Measurements from ENCODE around the gene TULP4. TPM values are rescaled to one million over a fixed set of nuclear protein-coding genes. Genes with fewer than 3 reads are reported as not detected.
"Not testable (repeated sequence)": the region's sequence is repeated elsewhere in the genome, so short reads cannot be mapped to it uniquely, and the experiment has no call there.

Gene TULP4
- total RNA-seq, 1 donor from 2014 or later = 252 TPM

DNA sequence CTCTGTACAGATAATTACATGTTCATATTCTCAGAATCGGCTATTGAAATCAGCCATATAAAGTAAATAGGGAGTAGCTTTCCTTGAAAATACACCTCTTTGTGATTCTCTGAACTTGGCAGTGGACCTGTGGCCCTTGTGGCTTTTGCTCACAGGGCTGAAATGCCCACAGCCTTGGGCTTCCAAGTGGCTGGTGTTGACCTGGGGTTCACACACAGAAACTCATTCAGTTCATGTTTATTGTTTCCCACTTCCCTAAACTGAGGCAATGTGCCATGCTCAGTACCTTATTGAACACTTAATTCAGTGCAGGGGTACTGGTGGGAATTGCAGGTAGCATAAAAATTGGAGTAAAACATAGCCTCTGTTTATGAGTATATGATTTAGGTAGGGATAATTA, 19.1 kb upstream of the TULP4 start:
- Mint-ChIP-seq H3K36me3 (peaks cover 55% of the 10 kb centered on the region), H3K4me1 (no peaks in the 10 kb centered on the region), H3K27ac (no peak overlapping the region), H3K27me3 (ENCODE audit: insufficient read depth, low read depth) (no peaks in the 10 kb centered on the region), H3K4me3 (no peak overlapping the region), H3K9me3 (peaks cover 24% of the 10 kb centered on the region)
- no peak overlapping the region for H3K9ac ChIP-seq
- H3K4me1 ChIP-seq = no peaks in the 10 kb centered on the region
- H3K79me2 ChIP-seq (ENCODE audit: low read depth) = peaks cover 59% of the 10 kb centered on the region
- H3K9me3 ChIP-seq (ENCODE audit: low read depth) = peaks cover 21% of the 10 kb centered on the region
- H3K4me2 ChIP-seq = no peak overlapping the region
- DNase-seq (ENCODE audit: low spot score) = no peak
- H3K27ac ChIP-seq = no peak overlapping the region
- H3K36me3 ChIP-seq = peaks cover 10% of the 10 kb centered on the region
- H4K20me1 ChIP-seq (ENCODE audit: low read depth) = no peaks in the 10 kb centered on the region
- H3K27me3 ChIP-seq = no peaks in the 10 kb centered on the region
- H3K4me3 ChIP-seq = no peak overlapping the region
- TF ChIP-seq EZH2 (IDR thresholded peaks at IDR 0.05) (no peak), EZH2phosphoT487 (IDR thresholded peaks at IDR 0.05) (no peak), CTCF (IDR thresholded peaks at IDR 0.05) (no peak)
- H2AFZ ChIP-seq (replicated peaks) = no peak overlapping the region
- H3F3A ChIP-seq (ENCODE audit: low read depth) = no peaks in the 10 kb centered on the region

DNA sequence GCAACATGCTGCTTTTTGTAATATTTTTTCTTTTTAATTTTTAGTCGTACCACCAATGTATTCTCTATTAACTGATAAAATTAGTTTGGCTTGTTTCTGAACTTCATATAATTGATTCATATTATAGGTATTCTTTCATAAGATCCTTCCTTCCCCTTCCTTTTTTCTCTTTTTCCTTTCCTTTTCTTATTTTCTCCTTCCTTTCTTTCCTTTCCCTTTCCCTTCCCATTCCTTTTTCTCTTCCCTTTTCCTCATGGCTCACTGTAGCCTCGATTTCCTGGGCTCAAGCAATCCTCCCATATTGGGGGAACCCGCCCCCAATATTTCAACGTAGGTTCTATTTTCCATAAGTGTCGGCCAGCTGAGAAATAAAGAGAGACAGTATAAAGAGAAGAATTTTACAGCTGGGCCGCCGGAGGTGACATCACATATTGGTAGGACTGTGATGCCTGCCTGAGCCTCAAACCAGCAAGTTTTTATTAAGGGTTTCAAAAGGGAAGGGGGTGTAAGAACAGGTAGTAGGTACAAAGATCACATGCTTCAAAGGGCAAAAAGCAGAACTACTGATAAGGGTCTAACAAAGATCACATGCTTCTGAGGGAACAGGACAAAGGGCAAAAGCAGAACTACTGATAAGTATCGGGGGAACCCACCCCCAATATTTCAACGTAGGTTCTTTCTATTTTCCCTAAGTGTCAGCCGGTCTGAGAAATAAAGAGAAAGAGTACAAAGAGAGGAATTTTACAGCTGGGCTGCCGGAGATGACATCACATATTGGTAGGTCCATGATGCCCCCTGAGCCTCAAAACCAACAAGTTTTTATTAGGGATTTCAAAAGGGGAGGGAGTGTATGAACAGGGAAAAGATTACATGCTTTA, 16.1 kb upstream of the TULP4 start:
- H3K27ac Mint-ChIP-seq; H3K4me3 Mint-ChIP-seq; H3K4me2 ChIP-seq; H3K27me3 Mint-ChIP-seq (ENCODE audit: insufficient read depth, low read depth); H3K27me3 ChIP-seq; DNase-seq (ENCODE audit: low spot score); H2AFZ ChIP-seq (replicated peaks); H3K27ac ChIP-seq; H3K4me1 Mint-ChIP-seq; H3K9ac ChIP-seq; H3F3A ChIP-seq (ENCODE audit: low read depth); H3K4me1 ChIP-seq; H3K36me3 ChIP-seq; H3K4me3 ChIP-seq; H4K20me1 ChIP-seq (ENCODE audit: low read depth): not testable (repeated sequence)
- Histone ChIP-seq H3K9me3 (ENCODE audit: low read depth) (peaks cover 21% of the 10 kb centered on the region), H3K79me2 (ENCODE audit: low read depth) (peaks cover 31% of the 10 kb centered on the region)
- Mint-ChIP-seq H3K9me3 (peaks cover 39% of the 10 kb centered on the region), H3K36me3 (peaks cover 63% of the 10 kb centered on the region)

- not testable (repeated sequence) for H2AFZ ChIP-seq (replicated peaks); H3K27ac ChIP-seq; H3K27me3 Mint-ChIP-seq (ENCODE audit: insufficient read depth, low read depth); H3K4me3 ChIP-seq; H3K27me3 ChIP-seq; H3K4me3 Mint-ChIP-seq; DNase-seq (ENCODE audit: low spot score); H3F3A ChIP-seq (ENCODE audit: low read depth); H3K4me1 ChIP-seq; H3K4me2 ChIP-seq; H3K9ac ChIP-seq; H3K4me1 Mint-ChIP-seq; H3K27ac Mint-ChIP-seq; H4K20me1 ChIP-seq (ENCODE audit: low read depth); H3K36me3 ChIP-seq
- Mint-ChIP-seq H3K9me3 (peaks cover 39% of the 10 kb centered on the region), H3K36me3 (peaks cover 62% of the 10 kb centered on the region)
- H3K9me3 ChIP-seq (ENCODE audit: low read depth) = peaks cover 21% of the 10 kb centered on the region
- H3K79me2 ChIP-seq (ENCODE audit: low read depth) = peaks cover 24% of the 10 kb centered on the region
Measured at GRCh38 chr6:158296854-158297324, 15.4 kb upstream of the TULP4 start.

- not testable (repeated sequence) for H3K36me3 ChIP-seq; H3K27ac Mint-ChIP-seq; H2AFZ ChIP-seq (replicated peaks); H3K27ac ChIP-seq; H3K4me2 ChIP-seq; H3F3A ChIP-seq (ENCODE audit: low read depth); H3K27me3 Mint-ChIP-seq (ENCODE audit: insufficient read depth, low read depth); H3K4me3 ChIP-seq; H3K9ac ChIP-seq; H3K4me3 Mint-ChIP-seq; H4K20me1 ChIP-seq (ENCODE audit: low read depth); DNase-seq (ENCODE audit: low spot score); H3K4me1 ChIP-seq; H3K4me1 Mint-ChIP-seq; H3K27me3 ChIP-seq
- Histone ChIP-seq H3K9me3 (ENCODE audit: low read depth) (peaks cover 21% of the 10 kb centered on the region), H3K79me2 (ENCODE audit: low read depth) (peaks cover 17% of the 10 kb centered on the region)
- Mint-ChIP-seq H3K9me3 (peaks cover 39% of the 10 kb centered on the region), H3K36me3 (peaks cover 58% of the 10 kb centered on the region)
Measured at GRCh38 chr6:158297657-158298056, 14.6 kb upstream of the TULP4 start.

GRCh38 chr6:158300306-158301143, 11.7 kb upstream of the TULP4 start:
- not testable (repeated sequence) for H3K27me3 Mint-ChIP-seq (ENCODE audit: insufficient read depth, low read depth); H3K4me3 Mint-ChIP-seq; H3K27ac ChIP-seq; H4K20me1 ChIP-seq (ENCODE audit: low read depth); H3K27me3 ChIP-seq; H3K4me1 Mint-ChIP-seq; DNase-seq (ENCODE audit: low spot score); H3K4me2 ChIP-seq; H3K27ac Mint-ChIP-seq; H3F3A ChIP-seq (ENCODE audit: low read depth); H3K36me3 ChIP-seq; H3K9ac ChIP-seq; H2AFZ ChIP-seq (replicated peaks); H3K4me3 ChIP-seq
- Histone ChIP-seq H3K4me1 (peaks cover 15% of the 10 kb centered on the region), H3K79me2 (ENCODE audit: low read depth) (peaks cover 22% of the 10 kb centered on the region), H3K9me3 (ENCODE audit: low read depth) (peaks cover 18% of the 10 kb centered on the region)
- Mint-ChIP-seq H3K36me3 (peaks cover 48% of the 10 kb centered on the region), H3K9me3 (peaks cover 38% of the 10 kb centered on the region)

- not testable (repeated sequence) for H3F3A ChIP-seq (ENCODE audit: low read depth); H3K4me3 Mint-ChIP-seq; H2AFZ ChIP-seq (replicated peaks); H3K4me1 Mint-ChIP-seq; H3K9me3 ChIP-seq (ENCODE audit: low read depth); H3K4me3 ChIP-seq; H3K9ac ChIP-seq; H3K27me3 ChIP-seq; H3K27ac ChIP-seq; H3K27me3 Mint-ChIP-seq (ENCODE audit: insufficient read depth, low read depth); H4K20me1 ChIP-seq (ENCODE audit: low read depth); H3K36me3 ChIP-seq
- Histone ChIP-seq H3K79me2 (ENCODE audit: low read depth) (peaks cover 26% of the 10 kb centered on the region), H3K4me2 (peak overlapping the region; percentile 27), H3K4me1 (peaks cover 15% of the 10 kb centered on the region)
- peak; percentile 21 for DNase-seq (ENCODE audit: low spot score)
- H3K36me3 Mint-ChIP-seq = peaks cover 46% of the 10 kb centered on the region
- peak overlapping the region; percentile 78 for H3K27ac Mint-ChIP-seq
- H3K9me3 Mint-ChIP-seq = peaks cover 34% of the 10 kb centered on the region
Measured at GRCh38 chr6:158301561-158301960, 10.7 kb upstream of the TULP4 start.

All from neural progenitor cell (in vitro differentiated cells).